ENCODE results near the gene ATRNL1.
"Not testable (repeated sequence)": the region's sequence is repeated elsewhere in the genome, so short reads cannot be mapped to it uniquely, and the experiment has no call there.

The ATRNL1 gene

DNA sequence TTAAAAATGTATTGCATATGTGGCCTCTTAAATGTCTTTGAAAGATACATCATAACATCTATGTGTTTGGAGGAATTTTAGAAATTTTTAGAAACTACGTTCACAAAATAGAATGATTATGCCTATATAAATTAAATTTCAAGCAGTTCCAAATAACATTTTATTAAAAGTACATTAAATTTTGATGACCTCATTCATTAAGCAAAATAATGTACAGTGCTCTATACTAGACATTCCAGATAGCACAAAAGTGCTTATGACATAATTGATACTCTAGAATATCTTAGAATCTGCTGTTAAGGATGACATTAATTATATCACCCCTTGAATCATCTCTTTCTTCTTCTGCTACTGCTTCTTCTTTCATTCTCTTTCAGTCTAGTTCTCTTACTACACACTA lies 650.9 kb downstream of the ATRNL1 start:
- no peak overlapping the region for H3K4me3 ChIP-seq (ENCODE audit: low read depth, low read length)

DNA sequence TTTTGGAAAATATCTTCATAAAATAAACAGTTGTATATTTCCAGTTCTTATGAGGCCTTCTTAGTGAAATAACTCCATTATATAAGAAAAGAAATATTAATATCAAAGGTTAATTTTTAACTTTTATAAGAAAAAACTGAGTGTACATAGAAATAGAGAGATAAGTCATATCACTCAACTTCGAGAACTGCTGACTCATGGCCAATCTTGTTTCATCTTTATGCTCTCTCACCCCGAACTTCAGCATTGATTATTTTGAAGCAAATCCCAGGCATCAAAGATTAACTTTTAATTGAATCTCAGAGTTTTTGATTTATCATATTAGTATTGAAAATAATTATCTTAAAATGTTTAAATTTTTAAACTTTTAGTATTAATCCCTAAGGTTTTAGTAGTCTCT lies 652.8 kb downstream of the ATRNL1 start:
- no peak overlapping the region for H3K4me3 ChIP-seq (ENCODE audit: low read depth, low read length)

DNA sequence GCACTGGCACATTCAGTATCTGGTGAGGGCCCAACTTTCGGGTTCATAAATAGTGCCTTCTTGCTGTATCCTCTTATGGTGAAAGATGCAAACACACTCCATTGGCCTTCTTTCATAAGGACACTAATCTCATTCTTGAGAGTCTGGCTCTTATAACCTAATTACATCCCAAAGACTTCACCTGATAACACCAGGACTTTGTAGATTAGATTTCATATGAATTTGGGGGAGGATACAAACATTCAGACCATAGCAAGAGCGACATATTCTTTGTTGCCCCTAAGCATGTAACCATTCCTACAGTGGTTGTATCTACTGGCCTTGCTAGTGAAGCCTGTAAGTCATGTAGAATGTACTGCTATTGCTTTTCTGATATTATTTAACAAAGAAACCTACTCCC lies 654.6 kb downstream of the ATRNL1 start:
- H3K4me3 ChIP-seq (ENCODE audit: low read depth, low read length), result no peak overlapping the region

DNA sequence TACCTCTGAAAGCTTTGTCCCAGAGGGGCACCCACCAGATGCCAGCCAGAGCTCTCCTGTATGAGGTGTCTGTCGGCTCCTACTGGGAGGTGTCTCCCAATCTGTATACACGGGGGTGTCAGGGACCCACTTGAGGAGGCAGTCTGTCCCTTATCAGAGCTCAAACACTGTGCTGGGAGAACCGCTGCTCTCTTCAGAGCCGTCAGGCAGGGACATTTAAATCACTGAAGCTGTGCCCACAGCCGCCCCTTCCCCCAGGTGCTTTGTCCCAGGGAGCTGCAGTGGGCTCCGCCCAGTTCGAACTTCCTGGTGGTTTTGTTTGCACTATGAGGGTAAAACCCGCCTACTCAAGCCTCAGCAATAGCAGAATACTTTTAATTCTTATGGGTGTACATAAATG lies 665.3 kb downstream of the ATRNL1 start:
- not testable (repeated sequence) for H3K4me3 ChIP-seq (ENCODE audit: low read depth, low read length)

DNA sequence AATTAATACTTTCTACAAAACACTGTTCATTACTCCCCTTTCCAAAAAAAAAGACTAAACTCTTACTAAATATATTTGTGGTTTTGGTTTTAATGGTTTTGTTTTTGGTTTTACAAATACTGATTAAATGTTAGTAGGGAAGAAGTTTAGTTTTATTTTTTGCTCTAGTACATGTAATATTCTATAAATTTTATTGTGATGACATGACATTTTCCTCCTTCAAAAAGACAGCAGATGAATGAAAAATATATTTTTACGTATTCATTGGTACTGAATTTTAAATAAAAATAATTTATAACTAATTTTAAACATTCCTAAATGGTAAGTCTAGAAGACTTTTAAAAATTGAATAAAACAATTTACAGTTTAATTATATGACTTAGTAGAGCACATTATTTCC lies 667.0 kb downstream of the ATRNL1 start:
- H3K4me3 ChIP-seq (ENCODE audit: low read depth, low read length), result no peak overlapping the region

DNA sequence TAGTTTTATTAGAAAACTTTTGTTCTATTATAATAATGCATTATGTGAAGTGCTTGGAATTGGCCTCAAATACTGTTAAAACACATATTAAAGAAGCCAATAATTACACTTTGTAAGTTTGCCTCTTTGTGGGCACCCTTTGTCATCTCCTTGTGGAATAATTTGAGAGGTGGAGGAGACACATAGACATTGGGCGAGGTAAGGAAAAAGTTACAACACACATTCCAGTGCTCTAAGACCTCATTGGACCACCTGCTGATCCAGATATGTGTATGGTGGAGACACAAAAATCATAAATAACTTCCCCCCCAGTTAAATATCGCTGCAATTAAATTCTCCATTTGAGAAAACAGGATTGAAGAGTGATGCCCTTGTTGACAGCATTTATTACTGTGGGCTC lies 668.0 kb downstream of the ATRNL1 start:
- no peak overlapping the region for H3K4me3 ChIP-seq (ENCODE audit: low read depth, low read length)

DNA sequence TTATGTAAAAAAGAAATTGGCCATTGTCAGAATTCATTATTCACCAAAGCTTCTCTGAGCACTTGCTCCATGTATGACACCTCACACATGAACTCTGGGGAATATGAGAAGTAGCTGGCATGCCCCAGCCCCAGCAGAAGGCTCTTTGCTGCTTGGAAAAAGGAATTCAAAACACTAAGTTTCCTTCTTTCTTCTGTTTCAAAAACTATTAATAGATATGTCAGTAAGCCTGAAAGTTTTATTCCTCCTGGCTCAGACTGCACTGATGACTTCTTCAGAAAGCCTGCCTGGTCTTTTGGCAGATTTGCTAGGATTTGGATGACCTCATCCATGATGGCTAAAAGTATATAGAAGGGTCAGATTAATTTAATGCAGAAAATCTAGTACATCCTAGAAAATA lies 668.9 kb downstream of the ATRNL1 start:
- H3K4me3 ChIP-seq (ENCODE audit: low read depth, low read length), result no peak overlapping the region

DNA sequence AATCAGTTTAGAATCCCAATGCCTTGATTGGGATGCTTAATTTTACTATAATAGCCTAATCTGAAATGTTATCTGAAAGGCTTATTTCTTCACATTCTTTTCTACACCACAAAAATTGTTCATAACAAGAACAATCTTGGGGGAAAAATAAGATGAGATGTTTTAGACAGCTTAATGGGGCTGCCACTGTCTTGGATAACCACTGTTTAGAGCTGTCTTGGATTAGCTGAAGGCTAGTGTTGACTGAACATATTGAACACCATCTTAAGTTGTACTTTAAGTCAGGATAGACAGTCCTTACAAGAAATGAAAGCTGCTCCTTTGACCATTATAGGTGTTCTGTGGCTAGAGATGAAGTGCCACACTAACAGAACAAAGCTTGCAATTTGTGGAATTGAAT lies 678.6 kb downstream of the ATRNL1 start:
- no peak overlapping the region for H3K4me3 ChIP-seq (ENCODE audit: low read depth, low read length)

DNA sequence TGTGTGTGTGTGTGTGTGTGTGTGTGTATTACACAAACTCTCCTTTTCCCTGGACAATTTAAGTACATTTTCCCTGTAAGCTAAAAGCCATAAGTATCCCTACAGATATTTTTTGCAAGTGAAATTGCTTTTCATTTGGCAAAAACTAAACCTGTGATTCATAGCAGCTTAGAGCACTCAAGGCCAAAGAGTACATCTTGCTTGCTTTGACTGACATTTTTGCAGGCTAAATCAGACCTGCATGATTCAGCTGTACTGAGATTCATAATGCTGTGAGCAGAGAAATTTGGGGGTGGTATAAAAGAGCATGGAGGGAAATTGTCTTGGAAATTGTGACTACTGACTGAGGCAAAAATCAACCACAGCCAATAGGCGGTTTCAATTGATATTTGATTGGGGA lies 679.4 kb downstream of the ATRNL1 start:
- H3K4me3 ChIP-seq (ENCODE audit: low read depth, low read length), result no peak overlapping the region

DNA sequence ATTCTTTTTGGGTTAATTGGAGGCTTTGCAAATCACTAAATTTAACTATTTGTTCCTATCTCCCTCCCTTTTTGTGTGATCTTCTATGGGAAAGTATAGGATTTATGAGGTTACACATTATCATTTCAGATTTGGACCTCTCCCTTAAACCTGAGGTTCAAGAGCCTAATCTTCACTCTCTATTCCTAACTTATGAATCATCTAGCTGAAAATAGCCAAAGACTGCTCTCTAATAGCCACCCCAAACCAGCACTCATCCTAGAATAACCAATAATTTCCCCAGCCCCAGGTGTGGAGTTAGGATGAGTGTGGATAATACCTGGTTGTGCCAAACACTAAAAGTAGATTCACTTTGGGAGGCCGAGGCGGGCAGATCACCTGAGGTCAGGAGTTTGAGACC lies 680.7 kb downstream of the ATRNL1 start:
- H3K4me3 ChIP-seq (ENCODE audit: low read depth, low read length), result no peak overlapping the region

DNA sequence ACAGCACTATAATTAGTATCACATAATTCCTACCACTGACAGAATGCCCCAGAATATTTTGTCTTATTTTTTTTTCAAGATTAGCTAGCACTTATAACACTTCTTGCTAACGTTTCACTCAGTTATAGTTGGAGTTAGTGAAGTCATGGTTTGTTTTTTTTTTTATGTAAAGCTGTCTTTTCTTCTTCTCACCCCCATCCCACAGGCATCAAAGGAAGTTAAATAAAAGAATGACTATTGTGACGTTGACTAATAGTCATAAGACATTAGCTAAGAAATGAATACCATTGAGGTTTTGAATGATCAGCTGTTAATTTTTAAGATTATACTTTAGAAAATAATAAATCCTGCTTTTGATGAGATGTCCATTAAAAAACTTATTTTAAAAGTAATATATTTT lies 681.6 kb downstream of the ATRNL1 start:
- no peak overlapping the region for H3K4me3 ChIP-seq (ENCODE audit: low read depth, low read length)

DNA sequence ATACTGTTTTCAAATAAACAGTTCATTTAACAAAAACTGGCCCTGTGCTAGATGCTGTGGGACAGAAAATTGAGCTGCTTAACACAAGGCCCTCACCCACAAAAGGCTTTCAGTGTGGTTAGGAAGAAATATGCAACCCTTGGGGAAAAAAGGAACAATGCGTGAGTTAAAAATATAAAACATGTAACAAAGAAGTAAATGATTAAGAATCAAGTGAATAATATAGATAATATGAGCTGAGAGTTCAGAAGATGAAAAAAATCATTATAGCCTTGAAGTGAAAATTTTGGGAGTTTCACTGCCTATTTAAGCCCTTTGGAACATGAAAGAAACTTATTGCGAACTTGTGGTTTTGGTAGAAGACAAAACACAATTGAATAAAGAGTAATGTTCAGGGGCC lies 684.5 kb downstream of the ATRNL1 start:
- no peak overlapping the region for H3K4me3 ChIP-seq (ENCODE audit: low read depth, low read length)

DNA sequence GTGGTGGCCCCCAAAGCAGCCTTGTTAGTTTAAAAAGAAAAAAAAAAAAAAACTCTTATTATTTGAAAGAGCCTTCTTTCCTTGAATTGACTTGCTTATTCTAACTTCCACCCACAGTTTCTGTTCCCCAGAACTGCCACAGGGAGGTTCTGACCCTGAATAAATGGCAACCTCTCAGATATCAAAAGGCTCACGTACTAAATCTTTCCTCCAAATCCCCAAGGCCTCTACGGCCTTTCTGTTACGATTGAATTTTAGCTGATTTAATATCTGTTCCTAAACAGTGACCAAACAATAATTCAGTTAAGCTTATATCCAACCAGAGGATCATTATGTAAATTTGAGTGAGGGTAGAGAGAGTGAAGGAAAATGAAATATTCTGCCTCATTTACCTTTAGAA lies 697.1 kb downstream of the ATRNL1 start:
- H3K4me3 ChIP-seq (ENCODE audit: low read depth, low read length), result no peak overlapping the region

DNA sequence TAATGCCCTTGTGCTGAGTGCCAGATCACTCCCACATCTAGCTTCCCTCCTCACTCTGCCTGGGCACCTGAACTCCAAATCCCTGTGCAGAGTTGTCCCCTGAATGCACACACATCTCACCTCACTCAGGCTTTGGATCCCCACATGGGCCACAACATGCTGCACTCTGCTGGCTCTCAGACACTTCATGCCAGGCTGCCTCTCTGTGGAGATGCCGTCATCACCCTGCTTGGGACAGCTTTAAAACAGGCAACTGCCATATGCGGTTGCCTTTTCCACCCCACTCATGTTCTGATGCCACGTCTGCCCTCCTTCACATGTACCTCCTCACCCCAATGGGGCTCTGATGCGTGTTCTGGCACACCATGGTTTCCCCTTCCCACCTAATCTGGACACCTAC lies 702.8 kb downstream of the ATRNL1 start:
- no peak overlapping the region for H3K4me3 ChIP-seq (ENCODE audit: low read depth, low read length)

DNA sequence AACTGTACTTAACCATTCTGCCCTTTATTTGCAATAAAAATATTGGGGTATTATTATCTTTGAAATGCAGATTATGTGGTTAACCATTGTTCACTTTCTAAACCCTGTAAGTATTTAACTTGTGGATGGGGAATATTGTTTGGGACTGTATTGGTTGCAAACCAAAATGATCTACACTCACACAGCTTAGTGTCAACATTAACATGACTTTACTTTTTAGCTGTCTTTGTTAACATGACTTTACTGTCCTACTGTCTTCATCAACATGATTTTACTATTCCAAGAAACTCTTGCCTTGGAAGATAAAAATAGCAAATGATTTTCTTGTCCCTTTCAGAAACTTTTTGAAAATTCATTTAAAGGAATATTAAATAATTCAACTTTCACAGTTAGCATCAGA lies 708.3 kb downstream of the ATRNL1 start:
- H3K4me3 ChIP-seq (ENCODE audit: low read depth, low read length), result no peak overlapping the region

DNA sequence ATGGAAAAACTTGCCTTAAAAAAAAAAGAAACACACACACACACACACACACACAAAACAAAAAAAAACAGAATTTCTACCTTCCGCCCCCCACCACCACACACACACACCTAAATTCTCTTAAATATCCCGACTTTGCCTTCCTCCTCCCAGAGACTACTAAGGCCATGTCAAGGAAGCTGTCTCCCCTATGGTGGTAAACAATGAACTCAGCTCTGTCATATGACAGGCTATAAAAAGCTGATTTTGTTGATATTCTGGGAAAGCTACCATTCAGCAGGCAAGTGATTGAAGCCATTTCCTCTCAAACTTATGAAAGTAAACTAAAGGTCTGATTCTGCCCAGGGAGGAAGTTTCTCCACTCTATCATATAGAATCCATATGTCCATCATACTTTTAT lies 708.8 kb downstream of the ATRNL1 start:
- H3K4me3 ChIP-seq (ENCODE audit: low read depth, low read length), result no peak overlapping the region

DNA sequence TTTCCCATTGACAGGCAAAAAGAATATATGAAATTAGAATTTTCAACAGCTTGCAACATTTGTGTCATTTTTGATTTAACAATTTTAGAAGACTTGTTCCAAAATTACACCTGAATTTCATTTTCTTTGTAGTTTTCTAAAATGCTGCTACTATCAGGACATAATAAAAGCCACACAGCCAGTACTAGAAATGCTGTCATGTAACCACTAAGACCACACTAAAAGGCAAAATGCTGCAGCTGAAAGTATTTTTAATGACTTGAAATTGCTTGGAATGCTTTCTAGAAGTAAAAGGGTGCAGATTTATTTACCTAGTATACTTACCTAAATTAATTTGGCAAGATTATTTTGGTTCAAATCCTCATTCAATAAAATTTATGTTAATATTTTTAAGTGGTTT lies 709.7 kb downstream of the ATRNL1 start:
- no peak overlapping the region for H3K4me3 ChIP-seq (ENCODE audit: low read depth, low read length)

DNA sequence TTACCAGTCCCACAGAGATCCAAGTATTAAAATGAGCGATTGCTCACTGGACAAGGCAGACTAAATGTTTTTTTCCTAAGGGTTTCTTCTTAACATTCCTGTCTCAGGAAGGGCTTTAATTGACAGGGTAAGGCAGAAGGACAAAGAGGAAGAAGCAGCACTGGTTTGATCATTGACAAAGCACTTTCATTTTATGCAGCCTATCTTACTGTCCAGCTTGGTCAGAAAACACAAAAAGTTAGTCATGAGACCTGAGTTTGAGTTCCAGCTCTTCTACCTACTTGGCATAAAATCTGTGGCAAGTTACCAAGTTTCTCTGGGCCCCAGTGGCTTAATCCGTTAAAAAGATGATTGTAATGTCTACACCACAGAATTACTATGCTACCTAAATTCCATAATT lies 721.4 kb downstream of the ATRNL1 start:
- no peak overlapping the region for H3K4me3 ChIP-seq (ENCODE audit: low read depth, low read length)

DNA sequence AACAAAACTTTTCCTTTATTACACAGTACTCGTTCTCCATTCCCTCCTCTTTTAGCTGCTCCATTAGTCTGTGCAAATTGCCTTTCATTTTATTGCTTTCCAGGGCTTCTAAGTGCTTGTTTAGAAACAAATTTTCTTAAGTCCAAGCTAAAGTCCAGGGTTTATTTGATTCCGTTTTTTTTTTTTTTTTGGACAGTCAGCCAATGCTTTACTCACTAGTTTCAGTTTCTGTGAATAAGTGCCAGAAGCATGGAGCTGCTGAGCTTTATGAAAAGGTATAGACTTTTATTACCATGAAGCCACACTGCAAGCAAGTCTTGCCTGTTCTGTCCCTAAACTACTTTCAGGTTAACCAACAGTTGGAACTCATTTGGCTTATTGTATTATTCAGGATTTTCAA lies 724.8 kb downstream of the ATRNL1 start:
- H3K4me3 ChIP-seq (ENCODE audit: low read depth, low read length), result no peak overlapping the region

DNA sequence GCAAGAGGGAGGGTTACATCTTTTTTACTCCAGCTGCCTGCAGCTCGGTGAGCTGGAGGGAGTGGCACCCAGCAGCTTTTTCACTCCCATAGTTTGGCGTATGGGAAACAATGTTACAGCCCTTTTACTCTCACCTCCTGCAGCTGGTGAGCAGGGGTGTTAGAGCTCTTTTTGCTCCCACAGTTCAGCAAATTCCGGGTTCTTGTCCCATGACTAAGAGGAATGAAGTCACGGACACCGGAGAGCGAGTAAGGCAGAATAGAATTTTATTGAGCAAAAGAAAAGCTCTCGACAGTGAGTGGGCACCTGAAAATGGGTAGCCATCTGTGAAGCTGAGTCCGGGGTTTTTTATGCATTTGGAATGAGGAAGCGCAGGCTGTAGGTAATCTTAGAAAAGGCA lies 733.2 kb downstream of the ATRNL1 start:
- no peak overlapping the region for H3K4me3 ChIP-seq (ENCODE audit: low read depth, low read length)

DNA sequence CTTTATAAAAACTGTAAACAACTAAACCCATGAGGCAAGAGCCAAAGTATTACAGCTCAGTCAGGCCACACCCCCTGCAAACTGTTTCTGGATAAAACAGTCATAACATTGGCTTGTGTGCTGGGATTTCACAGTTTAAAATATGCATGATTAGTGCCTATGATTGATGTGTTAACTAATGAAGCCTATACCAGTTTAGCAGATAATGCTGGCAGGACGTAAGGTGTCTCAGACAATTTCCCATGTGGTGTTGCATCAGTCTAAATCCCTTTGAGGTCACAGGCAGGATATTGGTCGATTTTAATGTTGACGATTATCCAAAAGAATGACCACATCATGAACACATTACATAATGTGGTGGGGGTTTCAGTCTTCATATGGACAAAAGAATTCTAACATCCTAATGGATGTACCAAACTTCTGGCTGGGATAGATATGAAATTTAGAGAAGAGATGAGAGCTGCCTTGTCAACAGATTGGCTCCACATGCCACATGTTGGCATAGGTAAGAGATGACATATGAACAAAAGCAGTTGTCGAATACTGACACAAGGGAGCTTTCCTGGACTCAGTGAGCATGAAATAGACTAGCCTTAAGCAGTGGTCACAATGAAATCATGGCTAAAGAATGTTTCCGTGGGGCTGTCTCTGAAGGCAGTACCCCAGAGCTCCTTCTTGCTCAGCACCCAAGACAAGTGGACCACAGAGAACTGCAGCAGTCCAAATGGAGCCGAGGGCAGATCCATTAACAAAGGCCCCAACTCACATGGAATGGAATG lies 734.3 kb downstream of the ATRNL1 start:
- H3K4me3 ChIP-seq (ENCODE audit: low read depth, low read length), result no peak overlapping the region

DNA sequence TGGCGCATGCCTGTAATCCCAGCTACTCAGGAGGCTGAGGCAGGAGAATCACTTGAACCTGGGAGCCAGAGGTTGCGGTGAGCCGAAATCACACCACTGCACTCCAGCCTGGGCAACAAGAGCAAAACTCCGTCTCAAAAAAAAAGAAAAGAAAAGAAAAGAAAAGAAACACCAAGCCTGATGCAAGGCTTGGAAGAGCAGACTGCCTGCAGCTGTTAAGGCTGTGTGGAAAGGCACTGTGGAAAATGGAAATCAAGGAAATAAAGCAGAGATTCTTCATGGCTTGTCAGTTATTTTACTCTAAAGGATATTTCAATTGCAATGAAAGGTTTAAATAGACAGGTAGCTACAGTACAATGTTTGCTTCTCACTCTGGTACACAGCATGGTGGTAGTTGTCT lies 735.0 kb downstream of the ATRNL1 start:
- not testable (repeated sequence) for H3K4me3 ChIP-seq (ENCODE audit: low read depth, low read length)

DNA sequence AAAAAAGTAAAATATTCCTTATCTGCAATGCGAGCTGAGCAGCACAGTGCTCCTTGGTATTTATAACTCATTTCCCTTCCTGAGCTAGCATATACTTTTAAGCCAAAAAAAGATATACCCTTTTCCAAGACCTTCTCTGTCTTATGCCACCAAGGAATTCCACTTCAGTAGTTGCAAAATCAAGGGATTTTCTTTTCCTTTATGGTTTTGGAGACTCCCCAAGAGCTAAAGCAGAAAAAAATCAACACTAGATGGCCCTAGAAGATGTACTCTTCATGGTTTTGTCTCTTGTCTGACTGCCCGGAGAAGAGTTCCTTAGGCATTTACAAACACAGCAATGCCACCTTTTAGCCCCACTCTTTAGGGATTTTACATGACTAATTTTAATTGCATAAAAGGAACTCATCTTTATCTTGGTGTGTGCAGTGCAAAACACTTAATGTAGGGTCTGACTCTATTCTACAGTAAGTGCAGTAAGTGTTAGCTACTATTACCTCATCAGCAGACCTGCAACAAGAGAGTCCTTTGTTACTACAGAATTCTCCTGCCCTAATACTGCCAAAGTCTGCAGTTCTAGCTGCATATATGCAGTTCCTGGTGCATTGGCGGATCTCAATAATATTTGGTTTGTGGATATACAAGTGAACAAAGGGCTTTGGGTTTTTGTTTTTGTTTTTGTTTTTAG lies 736.5 kb downstream of the ATRNL1 start:
- no peak overlapping the region for H3K4me3 ChIP-seq (ENCODE audit: low read depth, low read length)

Data from iPS-11a (cell line).